ENCODE data around the gene TECPR2. TPM values are rescaled to one million over a fixed set of nuclear protein-coding genes. Genes with fewer than 3 reads are reported as not detected.

TECPR2 gene
- total and polyA plus RNA-seq, 12 donors: 5.1 to 74.3 (median 12.9) TPM

DNA sequence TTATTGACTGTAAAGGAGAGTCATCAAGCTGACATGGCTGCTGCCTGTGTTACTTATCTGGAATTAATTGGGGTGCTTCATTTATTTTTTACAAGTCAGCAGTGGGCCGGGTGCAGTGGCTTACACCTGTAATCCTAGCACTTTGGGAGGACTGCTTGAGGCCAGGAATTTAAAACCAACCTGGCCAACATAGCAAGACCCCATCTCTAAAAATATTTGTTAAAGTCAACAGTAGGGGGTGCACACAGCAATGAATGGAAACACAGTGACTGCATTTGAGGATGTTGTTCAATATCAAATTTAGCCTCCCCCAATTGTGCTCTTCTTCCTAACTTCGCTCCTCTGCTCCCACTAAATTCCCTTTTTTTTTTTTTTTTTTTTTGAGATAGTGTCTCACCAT is 94.8 kb downstream of the TECPR2 start:
- DNase-seq: no peak
- Histone ChIP-seq H3K9me3 (replicated peaks in 1 of 3) (no peaks in the 10 kb centered on the region), H3K27ac (no peak overlapping the region), H3K27me3 (no peaks in the 10 kb centered on the region), H3K4me3 (no peak overlapping the region), H3K4me1 (replicated peaks in 1 of 2) (no peaks in the 10 kb centered on the region), H3K36me3 (replicated peaks in 1 of 2) (peaks cover 0 to 16% of the 10 kb centered on the region in 2 donors)
- intact Hi-C loops (cut with DNase I): no loop called here
- TF ChIP-seq POLR2A (IDR thresholded peaks at IDR 0.05): no peak
- TF ChIP-seq, protein P1, sequence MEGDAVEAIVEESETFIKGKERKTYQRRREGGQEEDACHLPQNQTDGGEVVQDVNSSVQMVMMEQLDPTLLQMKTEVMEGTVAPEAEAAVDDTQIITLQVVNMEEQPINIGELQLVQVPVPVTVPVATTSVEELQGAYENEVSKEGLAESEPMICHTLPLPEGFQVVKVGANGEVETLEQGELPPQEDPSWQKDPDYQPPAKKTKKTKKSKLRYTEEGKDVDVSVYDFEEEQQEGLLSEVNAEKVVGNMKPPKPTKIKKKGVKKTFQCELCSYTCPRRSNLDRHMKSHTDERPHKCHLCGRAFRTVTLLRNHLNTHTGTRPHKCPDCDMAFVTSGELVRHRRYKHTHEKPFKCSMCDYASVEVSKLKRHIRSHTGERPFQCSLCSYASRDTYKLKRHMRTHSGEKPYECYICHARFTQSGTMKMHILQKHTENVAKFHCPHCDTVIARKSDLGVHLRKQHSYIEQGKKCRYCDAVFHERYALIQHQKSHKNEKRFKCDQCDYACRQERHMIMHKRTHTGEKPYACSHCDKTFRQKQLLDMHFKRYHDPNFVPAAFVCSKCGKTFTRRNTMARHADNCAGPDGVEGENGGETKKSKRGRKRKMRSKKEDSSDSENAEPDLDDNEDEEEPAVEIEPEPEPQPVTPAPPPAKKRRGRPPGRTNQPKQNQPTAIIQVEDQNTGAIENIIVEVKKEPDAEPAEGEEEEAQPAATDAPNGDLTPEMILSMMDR (IDR thresholded peaks at IDR 0.05): no peak
- 63 to 100% (median 80%) methylated on average over 1 to 2 of the region's 2 CpGs for WGBS, 4 donors

DNA sequence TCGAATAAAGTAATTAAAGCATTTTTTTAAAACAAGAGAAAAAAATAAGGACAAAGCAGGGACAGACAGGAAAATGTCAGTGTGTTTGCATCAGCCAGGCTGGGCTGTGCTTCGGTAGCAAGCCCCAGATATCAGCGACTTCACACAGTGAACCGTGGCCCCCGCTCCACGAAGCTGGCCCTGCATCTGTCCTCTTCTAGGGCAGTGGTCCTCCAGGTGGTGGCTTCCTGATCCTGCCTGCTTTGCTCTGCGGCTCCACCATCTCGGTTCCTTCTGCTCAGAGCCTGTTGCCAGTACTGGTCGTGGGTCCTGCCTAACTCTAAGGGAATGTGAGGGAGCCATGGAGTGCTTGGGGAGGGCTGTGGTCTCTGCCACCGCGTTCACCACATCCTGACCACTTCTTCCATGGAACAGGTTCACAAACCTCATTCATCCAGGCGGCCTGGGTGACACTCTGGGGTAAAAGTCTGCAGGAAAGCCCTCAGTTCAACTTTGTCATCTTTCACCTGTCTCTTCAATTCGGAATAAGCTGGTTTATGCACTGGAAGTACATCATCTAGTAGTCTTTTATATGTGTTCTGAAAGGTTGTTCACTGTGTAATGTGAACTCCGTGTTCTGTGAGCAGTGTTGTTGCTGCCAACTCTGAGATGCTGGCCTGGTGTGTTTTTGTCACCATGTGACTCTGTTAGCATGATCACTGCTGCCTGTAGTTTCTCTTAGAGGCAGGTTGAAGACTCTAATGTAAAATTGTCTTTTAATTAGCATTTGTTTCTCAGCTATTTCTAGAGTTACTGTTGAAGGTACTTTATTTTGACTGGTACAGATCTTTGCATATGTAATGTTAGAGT is 99.0 kb downstream of the TECPR2 start:
- no peaks in the 10 kb centered on the region for H3K36me3 ChIP-seq (replicated peaks in 1 of 2)
- H3K27me3 ChIP-seq: no peaks in the 10 kb centered on the region

DNA sequence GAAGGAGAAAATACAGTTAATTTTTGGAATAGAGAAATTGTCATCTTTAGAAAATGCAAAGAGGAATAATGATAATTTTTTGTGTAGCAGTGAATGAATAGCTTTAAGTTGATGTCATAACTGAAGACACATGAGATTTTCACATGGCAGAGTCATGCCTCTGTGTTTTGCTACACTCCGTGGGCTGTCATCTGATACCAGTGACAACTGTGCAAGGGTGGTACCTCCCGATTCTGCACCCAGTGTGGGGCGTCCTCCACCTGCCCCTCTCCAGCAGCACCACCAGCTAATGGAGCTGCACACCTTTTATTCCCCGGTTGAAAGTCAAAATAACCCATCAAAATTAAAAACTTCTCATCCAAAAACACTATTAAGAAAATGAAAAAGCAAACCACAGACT is 99.7 kb downstream of the TECPR2 start:
- Histone ChIP-seq H3K4me1 (replicated peaks in 1 of 2) (no peaks in the 10 kb centered on the region), H3K9me3 (replicated peaks in 1 of 3) (no peaks in the 10 kb centered on the region), H3K4me3 (no peak overlapping the region), H3K27ac (no peak overlapping the region), H3K36me3 (replicated peaks in 1 of 2) (no peaks in the 10 kb centered on the region), H3K27me3 (no peaks in the 10 kb centered on the region)
- intact Hi-C loops (cut with DNase I): no loop called here
- TF ChIP-seq, protein P1 (IDR thresholded peaks at IDR 0.05): no peak
- no peak for TF ChIP-seq POLR2A (IDR thresholded peaks at IDR 0.05)
- DNase-seq: no peak
- 83 to 88% (median 85%) methylated on average over 4 of the region's 4 CpGs for WGBS, 4 donors

More for the DNA sequence above, 99.0 kb downstream of the TECPR2 start:
- Histone ChIP-seq H3K9me3 (replicated peaks in 1 of 3) (no peaks in the 10 kb centered on the region), H3K4me1 (replicated peaks in 1 of 2) (no peaks in the 10 kb centered on the region), H3K4me3 (no peak overlapping the region), H3K27ac (no peak overlapping the region)
- TF ChIP-seq POLR2A (IDR thresholded peaks at IDR 0.05): no peak
- TF ChIP-seq, protein P1 (IDR thresholded peaks at IDR 0.05): no peak
- intact Hi-C loops (cut with DNase I): no loop called here
- 83 to 88% (median 84%) methylated on average over 14 of the region's 14 CpGs for WGBS, 4 donors
- no peak for DNase-seq

DNA sequence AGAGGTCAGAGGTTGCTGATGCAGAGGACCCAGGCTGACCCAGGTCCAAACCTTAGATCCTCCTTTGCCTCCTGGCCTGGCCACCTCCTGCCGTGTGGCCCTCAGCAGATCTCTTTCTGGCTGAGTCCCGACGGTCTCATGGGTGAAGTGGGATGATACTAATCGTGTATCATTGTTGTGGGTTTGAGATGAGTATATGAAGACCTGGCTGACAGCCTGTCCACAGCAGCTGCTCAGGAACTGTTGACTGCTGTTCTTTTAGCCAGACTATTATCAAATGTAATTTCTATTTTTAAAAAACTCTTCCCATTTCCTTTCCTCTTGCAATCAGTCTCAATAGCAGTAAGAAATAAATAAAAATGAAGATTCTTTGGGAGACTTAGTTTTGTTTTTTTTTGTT is 101.3 kb downstream of the TECPR2 start:
- Histone ChIP-seq H3K36me3 (replicated peaks in 1 of 2) (no peaks in the 10 kb centered on the region), H3K9me3 (replicated peaks in 1 of 3) (no peaks in the 10 kb centered on the region), H3K27me3 (no peaks in the 10 kb centered on the region), H3K4me3 (no peak overlapping the region), H3K27ac (no peak overlapping the region), H3K4me1 (replicated peaks in 1 of 2) (no peaks in the 10 kb centered on the region)
- intact Hi-C loops (cut with DNase I): no loop called here
- TF ChIP-seq, protein P1 (IDR thresholded peaks at IDR 0.05): no peak
- no peak for TF ChIP-seq POLR2A (IDR thresholded peaks at IDR 0.05)
- DNase-seq: no peak
- WGBS, 4 donors: 83 to 100% (median 96%) methylated on average over 4 of the region's 4 CpGs

All from adrenal gland (tissue), 12 donors.